UCSD-AML1 (cell line): Measurements from ENCODE around the gene CTAGE1.
"Not testable (repeated sequence)": the region's sequence is repeated elsewhere in the genome, so short reads cannot be mapped to it uniquely, and the experiment has no call there.

Source experiments
- DNase-seq: peaks from one replicate; lab custom pipeline; 2025; ENCODE audit not compliant: unreplicated experiment; lab: John Stamatoyannopoulos, UW

Gene CTAGE1, protein sequence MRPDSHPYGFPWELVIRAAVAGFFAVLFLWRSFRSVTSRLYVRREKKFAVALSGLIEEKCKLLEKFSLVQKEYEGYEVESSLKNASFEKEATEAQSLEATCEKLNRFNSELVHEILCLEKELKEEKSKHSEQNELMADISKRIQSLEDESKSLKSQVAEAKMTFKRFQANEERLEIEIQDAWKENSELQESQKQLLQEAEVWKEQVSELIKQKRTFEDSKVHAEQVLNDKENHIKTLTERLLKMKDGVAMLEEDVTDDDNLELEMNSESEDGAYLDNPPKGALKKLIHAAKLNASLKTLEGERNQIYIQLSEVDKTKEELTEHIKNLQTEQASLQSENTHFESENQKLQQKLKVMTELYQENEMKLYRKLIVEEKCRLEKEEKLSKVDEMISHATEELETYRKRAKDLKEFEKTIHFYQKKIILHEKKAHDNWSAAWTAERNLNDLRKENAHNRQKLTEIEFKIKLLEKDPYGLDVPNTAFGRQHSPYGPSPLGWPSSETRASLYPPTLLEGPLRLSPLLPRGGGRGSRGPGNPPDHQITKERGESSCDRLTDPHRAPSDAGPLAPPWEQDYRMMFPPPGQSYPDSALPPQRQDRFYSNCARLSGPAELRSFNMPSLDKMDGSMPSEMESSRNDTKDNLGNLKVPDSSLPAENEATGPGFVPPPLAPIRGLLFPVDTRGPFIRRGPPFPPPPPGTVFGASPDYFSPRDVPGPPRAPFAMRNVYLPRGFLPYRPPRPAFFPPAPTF

GRCh38 chr18:22417496-22418188 lies at the start of gene CTAGE1:
CTAGE1 (minus strand) TSS chr18:22417915; CDS start chr18:22417811, 104 bp downstream.
- DNase-seq = no peak

DNA sequence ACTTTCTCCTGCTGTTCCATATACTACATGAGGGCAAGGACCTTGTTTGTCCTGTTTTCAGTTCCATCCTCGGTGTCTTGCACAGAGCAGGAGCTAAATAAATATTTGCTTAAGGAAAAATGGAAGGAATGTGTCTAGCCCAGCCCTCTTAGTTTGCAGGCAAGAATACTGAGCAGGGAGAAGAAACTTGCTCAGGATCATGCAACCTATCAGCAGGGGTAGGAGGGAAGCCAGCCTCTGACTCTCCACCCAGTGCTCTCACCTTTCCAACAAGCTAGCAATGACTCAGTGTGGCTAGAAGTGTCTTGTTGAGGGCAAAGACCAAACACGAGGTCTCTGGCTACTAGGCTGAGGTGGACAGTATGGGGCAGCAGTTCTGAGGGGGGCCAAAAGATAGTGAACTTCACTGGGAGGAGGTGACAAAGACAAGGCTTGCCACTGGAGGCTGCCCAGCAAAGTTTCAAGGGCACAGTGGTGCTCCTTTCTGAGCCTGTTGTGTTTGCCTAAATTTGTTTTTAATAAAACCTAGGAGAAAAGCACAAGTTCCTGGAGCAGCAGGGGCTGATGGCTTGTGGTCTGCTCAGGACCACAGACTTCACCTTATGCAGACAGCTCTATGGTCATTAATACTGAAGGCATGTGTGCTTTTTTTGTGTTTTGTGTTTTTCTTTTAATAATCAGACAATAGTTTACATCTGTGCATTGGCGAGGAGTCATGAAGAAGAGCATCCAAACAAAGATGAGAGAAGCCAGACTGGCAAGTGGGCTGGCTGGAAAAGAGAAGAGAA lies 49.1 kb upstream of the CTAGE1 start:
- no peak for DNase-seq

DNA sequence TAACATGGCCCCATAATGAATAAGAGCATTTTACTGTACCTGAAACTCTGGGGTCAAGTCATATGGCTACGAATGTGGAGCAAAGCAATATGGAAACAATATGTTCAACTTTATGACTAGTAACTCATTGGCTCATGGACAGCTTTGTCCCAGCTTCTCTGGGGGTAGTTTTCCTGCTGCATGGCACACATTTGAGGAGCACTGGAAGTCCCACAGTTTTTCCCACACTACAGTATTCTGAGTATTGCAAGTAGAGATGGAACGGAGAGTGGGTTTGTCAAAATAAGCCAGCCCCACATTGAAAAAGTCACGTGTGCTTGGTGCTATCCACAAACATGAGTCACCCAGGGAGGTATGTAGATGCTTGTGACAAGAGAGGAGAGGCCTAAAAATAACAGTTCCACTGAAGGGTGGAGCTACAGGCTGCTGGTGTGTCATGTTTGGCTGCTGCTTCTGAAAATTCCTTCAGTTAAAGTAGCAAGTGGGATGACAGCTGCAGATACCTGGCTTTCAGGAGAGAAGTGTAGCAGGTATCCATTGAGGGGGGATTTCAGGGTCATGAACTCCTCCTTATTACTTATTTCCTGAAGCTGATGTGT lies 48.2 kb upstream of the CTAGE1 start:
- DNase-seq = no peak

DNA sequence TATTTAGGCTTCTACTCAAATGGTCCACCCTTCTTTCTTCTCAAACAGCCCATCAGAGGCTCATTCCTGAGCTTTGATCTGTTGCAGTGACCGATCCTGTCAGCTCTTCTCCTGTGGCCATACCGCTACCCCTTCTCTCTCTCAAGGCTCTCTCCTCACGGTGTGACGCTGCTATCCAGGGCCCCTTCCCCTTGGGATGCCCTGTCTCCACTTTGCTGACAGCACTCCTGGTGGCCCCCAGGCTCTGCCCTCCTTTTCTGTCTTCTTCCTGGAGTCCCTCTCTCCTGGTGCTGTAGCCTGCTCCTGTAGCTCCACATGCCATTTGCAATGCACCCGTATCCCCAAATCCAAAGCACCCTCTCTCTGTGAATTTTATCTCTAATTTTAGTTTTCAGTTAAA lies 45.4 kb upstream of the CTAGE1 start:
- no peak for DNase-seq

DNA sequence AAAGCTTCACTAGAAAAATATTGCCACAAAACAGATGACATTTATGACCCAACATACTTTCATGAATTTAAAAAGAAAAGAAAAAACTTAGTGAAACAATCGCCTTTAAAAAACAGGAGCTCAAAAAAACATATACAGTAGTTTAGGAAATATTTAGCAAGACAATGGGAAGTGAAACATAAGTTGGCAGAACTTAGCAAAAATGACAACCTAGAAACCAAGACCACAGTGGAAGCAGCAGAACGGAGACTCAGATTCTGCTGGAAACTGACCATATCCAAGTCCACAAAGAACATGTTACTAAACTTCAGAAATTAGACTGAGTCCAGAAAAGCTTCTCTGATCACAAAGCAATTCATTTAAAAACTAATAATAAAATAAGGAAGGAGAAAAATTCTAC lies 41.8 kb upstream of the CTAGE1 start:
- no peak for DNase-seq

DNA sequence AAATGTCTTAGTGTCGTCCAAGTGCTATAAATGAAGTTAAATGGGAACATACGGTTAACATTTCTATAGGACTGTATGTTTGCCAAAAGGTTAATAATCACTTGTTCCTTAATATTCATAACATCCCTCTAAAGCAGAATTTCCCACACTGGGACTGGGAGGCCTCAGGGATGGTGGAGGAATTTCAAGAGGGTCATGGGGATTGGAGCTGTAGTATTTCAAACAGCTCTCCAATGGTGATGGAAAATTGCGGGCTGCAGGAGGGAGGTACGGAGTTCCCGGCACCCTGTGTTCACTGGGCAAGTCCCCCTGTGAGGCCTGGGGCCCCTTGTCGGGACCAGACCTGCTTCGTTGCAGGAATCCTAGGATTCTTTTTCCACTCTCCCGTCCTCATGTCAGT lies 39.8 kb upstream of the CTAGE1 start:
- DNase-seq = no peak

DNA sequence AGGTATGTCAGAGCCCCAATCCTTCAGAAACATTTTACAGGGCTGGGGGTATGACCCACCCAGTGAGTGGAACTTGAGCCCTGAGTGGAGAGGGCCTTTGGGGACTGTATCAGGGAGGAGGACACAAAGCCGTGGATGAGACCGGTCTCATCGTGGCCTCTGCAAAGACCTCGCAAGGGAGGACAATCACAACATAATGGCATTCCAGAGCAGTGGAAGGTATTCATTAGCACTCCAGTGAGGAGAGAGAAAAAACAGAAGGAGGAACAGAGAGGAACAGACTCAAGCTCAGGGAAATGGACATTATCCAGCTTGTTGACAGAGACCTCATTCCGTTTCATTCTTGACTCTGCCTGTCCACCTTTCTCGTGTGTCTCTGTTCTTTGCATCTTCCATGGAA lies 38.8 kb upstream of the CTAGE1 start:
- DNase-seq = no peak

GRCh38 chr18:22456116-22456480 lies 38.4 kb upstream of the CTAGE1 start:
- no peak for DNase-seq

- no peak for DNase-seq
Measured at GRCh38 chr18:22455425-22456115, 37.9 kb upstream of the CTAGE1 start.

GRCh38 chr18:22453315-22453714 lies 35.6 kb upstream of the CTAGE1 start:
- no peak for DNase-seq

DNA sequence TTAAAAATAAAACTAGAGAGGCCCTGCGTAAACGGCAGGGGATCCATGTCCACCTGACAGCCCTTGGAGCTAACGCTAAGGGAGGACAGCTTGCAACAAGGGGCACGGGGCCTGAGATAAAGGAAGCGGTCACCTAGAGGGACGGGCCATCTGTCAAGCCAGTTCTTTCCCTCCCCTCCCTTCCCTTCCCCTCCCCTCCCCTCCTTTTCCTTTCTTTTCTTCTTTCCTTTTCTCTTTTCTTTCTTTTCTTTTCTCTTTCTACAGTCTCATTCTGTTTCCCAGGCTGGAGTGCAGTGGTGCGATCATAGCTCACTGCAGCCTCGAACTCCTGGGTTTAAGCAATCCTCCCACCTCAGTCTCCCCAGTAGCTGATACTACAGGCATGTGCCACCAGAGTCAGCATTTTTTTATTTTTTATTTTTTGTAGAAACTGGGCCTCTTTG lies 34.5 kb upstream of the CTAGE1 start:
- DNase-seq = no peak

DNA sequence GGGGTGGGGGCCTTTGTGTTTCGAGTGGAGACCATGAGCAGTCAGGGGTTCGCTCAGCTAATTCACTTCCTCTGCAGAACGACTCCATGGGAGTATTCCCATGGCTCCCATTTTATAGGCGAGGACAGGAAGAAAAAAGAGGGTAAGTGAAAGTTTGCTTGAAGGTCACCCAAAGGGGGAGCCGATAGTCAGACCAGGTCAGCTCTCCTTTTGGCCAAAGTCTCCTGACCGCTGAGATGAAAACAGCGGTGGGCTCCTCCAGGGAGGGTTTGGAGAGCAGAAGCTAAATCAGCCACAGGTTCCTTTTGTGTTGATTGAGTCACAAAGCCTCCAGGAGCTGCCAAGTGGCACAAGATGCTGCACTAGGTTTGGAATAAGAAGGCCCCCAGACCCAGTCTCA lies 34.1 kb upstream of the CTAGE1 start:
- no peak for DNase-seq

- DNase-seq = not testable (repeated sequence)
Measured at GRCh38 chr18:22450766-22451165, 33.1 kb upstream of the CTAGE1 start.

- not testable (repeated sequence) for DNase-seq
Measured at GRCh38 chr18:22450318-22450717, 32.6 kb upstream of the CTAGE1 start.

DNA sequence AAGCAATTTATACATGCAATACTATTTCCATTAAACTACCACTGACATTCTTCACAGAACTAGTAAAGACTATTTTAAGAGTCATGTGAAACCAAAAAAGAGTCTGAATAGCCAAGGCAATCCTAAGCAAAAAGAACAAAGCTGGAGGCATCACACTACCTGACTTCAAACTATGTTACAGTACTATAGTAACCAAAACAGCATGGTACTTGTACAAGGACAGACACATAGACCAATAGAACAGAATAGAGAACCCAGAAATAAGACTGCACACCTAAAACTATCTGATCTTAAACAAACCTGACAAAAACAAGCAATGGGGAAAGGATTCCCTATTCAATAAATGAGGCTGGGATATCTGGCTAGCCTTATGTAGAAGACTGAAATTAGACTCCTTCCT lies 32.0 kb upstream of the CTAGE1 start:
- DNase-seq = not testable (repeated sequence)

DNA sequence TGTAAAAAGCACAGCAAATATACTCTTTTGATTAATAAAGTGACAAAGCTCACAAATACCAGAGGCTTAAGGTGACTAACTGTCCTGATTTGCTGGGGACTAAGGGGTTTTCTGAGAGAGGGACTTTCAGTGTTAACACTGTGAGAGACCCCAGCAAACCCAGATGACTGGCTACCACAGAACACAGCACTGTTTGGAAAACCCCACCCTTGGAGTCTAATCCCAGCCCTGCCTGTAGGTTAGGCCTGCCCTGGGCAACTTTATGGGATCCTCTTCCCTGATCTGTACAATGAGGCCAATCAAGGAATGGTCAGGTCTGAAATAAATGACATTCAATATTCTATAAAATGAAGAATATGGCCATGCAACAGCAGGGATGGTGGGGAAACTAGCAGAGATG lies 30.5 kb upstream of the CTAGE1 start:
- no peak for DNase-seq

DNA sequence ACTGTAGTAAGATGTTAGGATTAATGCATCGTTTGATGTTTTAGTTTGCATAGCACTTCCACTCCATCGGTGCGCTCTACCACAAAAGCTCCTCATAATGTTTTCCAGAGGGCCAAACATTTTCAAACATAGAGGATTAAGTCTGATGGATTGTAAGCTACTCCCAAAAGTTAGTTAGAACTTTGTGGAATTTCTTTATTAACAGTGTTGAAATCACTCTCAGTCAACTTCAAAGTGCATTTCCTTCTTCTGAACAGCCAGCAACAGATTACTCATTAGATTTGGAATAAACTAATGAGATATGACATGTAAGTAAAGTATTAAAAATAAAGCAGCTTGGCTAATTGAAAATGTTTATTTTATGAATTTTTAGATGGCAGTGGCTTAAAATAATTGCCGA lies 30.1 kb upstream of the CTAGE1 start:
- DNase-seq = no peak

GRCh38 chr18:22446911-22447310 lies 29.2 kb upstream of the CTAGE1 start:
- DNase-seq = no peak

DNA sequence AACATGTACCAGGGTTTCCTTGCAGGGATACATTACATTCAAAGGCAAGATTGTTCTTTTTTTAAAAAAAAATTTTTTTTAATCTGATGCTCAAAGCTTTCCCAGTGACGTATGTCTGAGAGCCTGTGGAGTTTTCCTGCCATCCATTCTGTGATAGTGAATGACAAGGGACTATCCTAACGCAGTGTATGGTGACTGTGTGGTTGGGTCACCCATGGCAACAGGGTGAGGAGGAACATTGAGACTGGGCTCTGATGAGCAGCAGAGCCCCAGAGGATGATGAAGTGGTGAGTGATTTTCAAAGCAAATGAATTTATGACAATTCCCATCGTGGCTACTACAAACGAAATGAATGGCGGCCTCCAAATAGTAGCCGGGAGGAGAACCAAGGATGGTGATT lies 28.6 kb upstream of the CTAGE1 start:
- DNase-seq = no peak

DNA sequence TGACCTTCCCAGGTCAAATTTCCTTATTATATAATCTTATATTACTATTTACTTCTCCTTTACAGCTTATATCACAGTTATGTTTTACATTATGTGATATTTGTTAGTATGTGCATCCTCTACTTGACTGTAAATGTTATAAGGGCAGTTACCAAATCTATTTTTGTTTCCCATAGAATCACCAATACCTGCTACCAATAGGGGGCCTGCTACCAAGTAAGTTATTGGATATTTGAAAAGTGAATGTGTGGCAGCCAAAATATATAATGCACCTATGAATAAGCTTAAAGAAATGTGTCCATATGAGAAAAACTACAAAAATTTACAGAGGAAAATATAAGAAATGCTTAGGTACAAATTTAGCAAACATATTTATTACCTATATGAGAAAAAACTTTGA lies 23.9 kb upstream of the CTAGE1 start:
- no peak for DNase-seq
